Hepatocyte (in vitro differentiated cells): Measurements from ENCODE around the gene PCCA. TPM values are rescaled to one million over a fixed set of nuclear protein-coding genes. Genes with fewer than 3 reads are reported as not detected.
"Not testable (repeated sequence)": the region's sequence is repeated elsewhere in the genome, so short reads cannot be mapped to it uniquely, and the experiment has no call there.

Experiments used
- DNase-seq: peaks from one replicate; pipeline ENCODE4 v3.0.0-alpha.2; 2016; ENCODE audit warnings: low spot score
- H2AFZ ChIP-seq: fragments of 200-600 bp; sonication (generic); 2 replicates; pipeline ENCODE4 v1.6.0; 2016; ENCODE audit warnings: antibody characterized with exemption, mild to moderate bottlenecking
- H3K27ac ChIP-seq: fragments of 200-600 bp; sonication (generic); 2 replicates; pipeline ENCODE4 v1.5.1; 2016; ENCODE audit warnings: mild to moderate bottlenecking
- H3K27me3 ChIP-seq: fragments of 200-600 bp; sonication (generic); 2 replicates; pipeline ENCODE4 v1.6.1; 2016
- H3K36me3 ChIP-seq: fragments of 200-600 bp; sonication (generic); replicated peaks from 2 replicates; pipeline ENCODE4 v1.5.1; 2016; ENCODE audit warnings: low read depth; ENCODE audit not compliant: insufficient read depth
- H3K4me1 ChIP-seq: fragments of 200-600 bp; sonication (generic); 2 replicates; pipeline ENCODE4 v1.5.1; 2016; ENCODE audit warnings: mild to moderate bottlenecking, moderate library complexity; ENCODE audit not compliant: insufficient read depth
- H3K4me2 ChIP-seq: fragments of 200-600 bp; sonication (generic); 2 replicates; pipeline ENCODE4 v1.6.0; 2016
- H3K4me3 ChIP-seq: fragments of 200-600 bp; sonication (generic); 2 replicates; pipeline ENCODE4 v1.5.1; 2016; ENCODE audit warnings: mild to moderate bottlenecking
- H3K79me2 ChIP-seq: fragments of 200-600 bp; sonication (generic); 2 replicates; pipeline ENCODE4 v1.6.0; 2017; ENCODE audit warnings: mild to moderate bottlenecking
- H3K9me2 ChIP-seq: fragments of 200-600 bp; sonication (generic); replicated peaks from 2 replicates; pipeline ENCODE4 v1.6.0; 2017; ENCODE audit warnings: mild to moderate bottlenecking; ENCODE audit not compliant: insufficient read depth
- H3K9me3 ChIP-seq: fragments of 200-600 bp; sonication (generic); 2 replicates; pipeline ENCODE4 v1.5.1; 2016; ENCODE audit warnings: low read depth, mild to moderate bottlenecking
- H4K20me1 ChIP-seq: fragments of 200-600 bp; sonication (generic); 2 replicates; pipeline ENCODE4 v1.6.0; 2016; ENCODE audit warnings: mild to moderate bottlenecking; ENCODE audit not compliant: insufficient read depth, poor library complexity, severe bottlenecking
- EZH2 ChIP-seq: fragments of 200-600 bp; sonication (generic); IDR thresholded peaks from 2 replicates; pipeline ENCODE4 v1.6.1; 2016; ENCODE audit warnings: antibody characterized with exemption, mild to moderate bottlenecking, borderline replicate concordance
- EZH2phosphoT487 ChIP-seq: fragments of 200-600 bp; sonication (generic); IDR thresholded peaks from one replicate; pipeline ENCODE4 v1.6.1; 2018; ENCODE audit warnings: antibody characterized with exemption, mild to moderate bottlenecking, low read depth, moderate library complexity; ENCODE audit not compliant: unreplicated experiment, severe bottlenecking
- WGBS: methylation state at CpG from one replicate; pipeline ENCODE4 v1.1.6; 2016; ENCODE audit warnings: low lambda C conversion rate; ENCODE audit errors: missing lambda C conversion rate; 5-methylcytosine and 5-hydroxymethylcytosine counted together
- polyA plus RNA-seq: library from polyadenylated mRNA; unstranded; fragments of >200 nt; fragmentation: Nextera tagmentation; extraction: Ambion mirVana; gene quantifications from 2 replicates; pipeline ENCODE4 v1.2.1, GENCODE V29; 2016
- total RNA-seq: library from RNA; depleted of rRNA; stranded (reverse); fragments of >200 nt; gene quantifications from 2 replicates; pipeline ENCODE4 v1.2.3, GENCODE V29; 2014
- TF ChIP-seq, protein P1 (sequence below): fragments of 200-600 bp; sonication (generic); IDR thresholded peaks from 2 replicates; pipeline ENCODE4 v1.5.1; 2016; ENCODE audit warnings: antibody characterized with exemption, mild to moderate bottlenecking; ENCODE audit not compliant: poor library complexity

PCCA gene
- total and polyA plus RNA-seq, 2 experiments from 2014 or later: 23.6 to 28.2 TPM

GRCh38 chr13:100274942-100275506 lies 186.1 kb downstream of the PCCA start:
- no peak for DNase-seq
- Histone ChIP-seq H4K20me1 (no peaks in the 10 kb centered on the region), H3K4me1 (no peaks in the 10 kb centered on the region), H3K9me3 (no peaks in the 10 kb centered on the region), H3K79me2 (no peaks in the 10 kb centered on the region), H3K27me3 (no peaks in the 10 kb centered on the region), H3K9me2 (no peaks in the 10 kb centered on the region), H3K4me2 (no peak overlapping the region), H3K27ac (no peak overlapping the region), H3K4me3 (no peak overlapping the region), H2AFZ (no peak overlapping the region), H3K36me3 (no peaks in the 10 kb centered on the region)
- TF ChIP-seq EZH2 (no peak), EZH2phosphoT487 (no peak)
- TF ChIP-seq, protein P1, sequence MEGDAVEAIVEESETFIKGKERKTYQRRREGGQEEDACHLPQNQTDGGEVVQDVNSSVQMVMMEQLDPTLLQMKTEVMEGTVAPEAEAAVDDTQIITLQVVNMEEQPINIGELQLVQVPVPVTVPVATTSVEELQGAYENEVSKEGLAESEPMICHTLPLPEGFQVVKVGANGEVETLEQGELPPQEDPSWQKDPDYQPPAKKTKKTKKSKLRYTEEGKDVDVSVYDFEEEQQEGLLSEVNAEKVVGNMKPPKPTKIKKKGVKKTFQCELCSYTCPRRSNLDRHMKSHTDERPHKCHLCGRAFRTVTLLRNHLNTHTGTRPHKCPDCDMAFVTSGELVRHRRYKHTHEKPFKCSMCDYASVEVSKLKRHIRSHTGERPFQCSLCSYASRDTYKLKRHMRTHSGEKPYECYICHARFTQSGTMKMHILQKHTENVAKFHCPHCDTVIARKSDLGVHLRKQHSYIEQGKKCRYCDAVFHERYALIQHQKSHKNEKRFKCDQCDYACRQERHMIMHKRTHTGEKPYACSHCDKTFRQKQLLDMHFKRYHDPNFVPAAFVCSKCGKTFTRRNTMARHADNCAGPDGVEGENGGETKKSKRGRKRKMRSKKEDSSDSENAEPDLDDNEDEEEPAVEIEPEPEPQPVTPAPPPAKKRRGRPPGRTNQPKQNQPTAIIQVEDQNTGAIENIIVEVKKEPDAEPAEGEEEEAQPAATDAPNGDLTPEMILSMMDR: no peak
- 82% methylated on average over 8 of the region's 12 CpGs for WGBS

GRCh38 chr13:100275746-100276145 lies 186.9 kb downstream of the PCCA start:
- H3K27ac ChIP-seq: no peak overlapping the region
- H4K20me1 ChIP-seq: no peaks in the 10 kb centered on the region
- 71% methylated on average over 5 of the region's 5 CpGs for WGBS
- no peak for DNase-seq
- H3K4me2 ChIP-seq: no peak overlapping the region
- H3K79me2 ChIP-seq: no peaks in the 10 kb centered on the region
- no peaks in the 10 kb centered on the region for H3K9me2 ChIP-seq
- H3K9me3 ChIP-seq: no peaks in the 10 kb centered on the region
- H3K27me3 ChIP-seq: no peaks in the 10 kb centered on the region
- H3K36me3 ChIP-seq: no peaks in the 10 kb centered on the region
- TF ChIP-seq, protein P1: no peak
- TF ChIP-seq EZH2phosphoT487: no peak
- no peak for TF ChIP-seq EZH2
- no peaks in the 10 kb centered on the region for H3K4me1 ChIP-seq
- no peak overlapping the region for H2AFZ ChIP-seq
- H3K4me3 ChIP-seq: no peak overlapping the region

- Histone ChIP-seq H3K9me3 (no peaks in the 10 kb centered on the region), H3K27ac (no peak overlapping the region), H3K9me2 (no peaks in the 10 kb centered on the region), H2AFZ (no peak overlapping the region), H3K36me3 (no peaks in the 10 kb centered on the region), H3K4me3 (no peak overlapping the region), H4K20me1 (no peaks in the 10 kb centered on the region), H3K4me1 (no peaks in the 10 kb centered on the region), H3K4me2 (no peak overlapping the region), H3K79me2 (no peaks in the 10 kb centered on the region), H3K27me3 (no peaks in the 10 kb centered on the region)
- TF ChIP-seq EZH2phosphoT487: no peak
- no peak for TF ChIP-seq EZH2
- TF ChIP-seq, protein P1: no peak
- 93% methylated on average over 5 of the region's 5 CpGs for WGBS
- no peak for DNase-seq
These were observed 191.8 kb downstream of the PCCA start for GRCh38 chr13:100280681-100281080.

DNA sequence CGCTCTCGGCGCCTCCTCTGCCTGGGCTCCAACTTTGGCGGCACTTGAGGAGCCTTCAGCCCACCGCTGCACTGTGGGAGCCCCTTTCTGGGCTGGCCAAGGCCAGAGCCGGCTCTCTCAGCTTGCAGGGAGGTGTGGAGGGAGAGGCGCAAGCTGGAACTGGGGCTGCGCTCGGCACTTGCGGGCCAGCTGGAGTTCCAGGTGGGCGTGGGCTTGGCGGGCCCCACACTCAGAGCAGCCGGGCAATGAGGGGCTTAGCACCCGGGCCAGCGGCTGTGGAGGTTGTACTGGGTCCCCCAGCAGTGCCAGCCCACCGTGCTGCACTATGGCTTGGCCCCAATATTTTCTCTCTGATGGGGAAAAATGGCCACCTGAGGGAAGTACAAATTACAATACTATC lies 193.4 kb downstream of the PCCA start:
- not testable (repeated sequence) for H3K9me3 ChIP-seq, H4K20me1 ChIP-seq, H3K27me3 ChIP-seq, H3K27ac ChIP-seq, H3K79me2 ChIP-seq, DNase-seq, H3K36me3 ChIP-seq, H3K4me3 ChIP-seq, H3K9me2 ChIP-seq, H3K4me1 ChIP-seq, H3K4me2 ChIP-seq, H2AFZ ChIP-seq
- 98% methylated on average over 16 of the region's 16 CpGs for WGBS
